Measurements from ENCODE around the gene ISM1. TPM values are rescaled to one million over a fixed set of nuclear protein-coding genes. Genes with fewer than 3 reads are reported as not detected.
A peak's percentile ranks its signal among the peaks of the same experiment; 100 is the strongest.

Gene ISM1
- total RNA-seq, 1 experiment from 2014 or later, result 0.20 TPM

GRCh38 chr20:13322198-13322597 lies 101.1 kb downstream of the ISM1 start:
- H3K9me3 Mint-ChIP-seq, result peaks cover 3 to 6% of the 10 kb centered on the region in 2 experiments; a peak in 3 of 5 replicates
- Histone ChIP-seq H4K5ac (ENCODE audit: insufficient read length, low read depth, low read length) (no peak overlapping the region), H3K27ac (ENCODE audit: insufficient read length, low read depth, low read length) (no peak overlapping the region), H3K23me2 (ENCODE audit: insufficient read length, low read depth, low read length, poor library complexity, severe bottlenecking) (no peaks in the 10 kb centered on the region), H3K4me1 (ENCODE audit: insufficient read depth, low read length) (peaks cover 5% of the 10 kb centered on the region; the same call in 1 of the 2 replicates), H3K18ac (ENCODE audit: insufficient read length, low read depth, low read length) (no peak overlapping the region), H3K4ac (ENCODE audit: low read depth, low read length) (no peak overlapping the region), H4K20me1 (ENCODE audit: control insufficient read depth, insufficient read depth, insufficient read length) (no peaks in the 10 kb centered on the region), H3K14ac (ENCODE audit: insufficient read depth, low read length) (no peak overlapping the region), H3K79me2 (ENCODE audit: insufficient read depth, low read length) (no peaks in the 10 kb centered on the region), H3K23ac (ENCODE audit: insufficient read length, low read depth, low read length) (no peak overlapping the region), H3T11ph (ENCODE audit: low read length) (no peak overlapping the region), H3K9ac (ENCODE audit: extremely low read depth, insufficient read length, low read length) (no peak overlapping the region), H2BK120ac (ENCODE audit: low read depth, low read length, poor library complexity, severe bottlenecking) (no peak overlapping the region), H2BK20ac (ENCODE audit: low read depth, low read length, poor library complexity, severe bottlenecking) (no peak overlapping the region), H2AK5ac (ENCODE audit: insufficient read length, low read length) (no peak overlapping the region), H3K9me3 (ENCODE audit: control insufficient read depth, low read depth, low read length) (no peaks in the 10 kb centered on the region), H4K8ac (replicated peaks; ENCODE audit: insufficient read length, low read depth, low read length) (no peak overlapping the region), H2AFZ (ENCODE audit: low read length) (no peak overlapping the region), H2BK12ac (ENCODE audit: insufficient read length, low read depth, low read length) (no peak overlapping the region), H2BK15ac (ENCODE audit: low read depth, low read length) (no peak overlapping the region), H3K27me3 (ENCODE audit: insufficient read depth, low read length) (no peaks in the 10 kb centered on the region), H3K4me2 (ENCODE audit: insufficient read depth, insufficient read length, low read length) (no peak overlapping the region), H3K79me1 (ENCODE audit: insufficient read depth, low read depth, low read length, poor library complexity, severe bottlenecking) (no peaks in the 10 kb centered on the region), H4K91ac (ENCODE audit: insufficient read length, low read depth, low read length) (no peak overlapping the region), H3K56ac (ENCODE audit: insufficient read length, low read depth, low read length) (no peak overlapping the region), H2BK5ac (ENCODE audit: insufficient read length, low read length) (no peak overlapping the region)
- H3K4me3 Mint-ChIP-seq, result no peak overlapping the region
- no peaks in the 10 kb centered on the region for H3K27me3 Mint-ChIP-seq (ENCODE audit: low read depth)
- WGBS (ENCODE audit: extremely low coverage, insufficient read length, low lambda C conversion rate), result no CpG with 5 or more reads among the region's 5 CpGs
- TF ChIP-seq, protein P1, sequence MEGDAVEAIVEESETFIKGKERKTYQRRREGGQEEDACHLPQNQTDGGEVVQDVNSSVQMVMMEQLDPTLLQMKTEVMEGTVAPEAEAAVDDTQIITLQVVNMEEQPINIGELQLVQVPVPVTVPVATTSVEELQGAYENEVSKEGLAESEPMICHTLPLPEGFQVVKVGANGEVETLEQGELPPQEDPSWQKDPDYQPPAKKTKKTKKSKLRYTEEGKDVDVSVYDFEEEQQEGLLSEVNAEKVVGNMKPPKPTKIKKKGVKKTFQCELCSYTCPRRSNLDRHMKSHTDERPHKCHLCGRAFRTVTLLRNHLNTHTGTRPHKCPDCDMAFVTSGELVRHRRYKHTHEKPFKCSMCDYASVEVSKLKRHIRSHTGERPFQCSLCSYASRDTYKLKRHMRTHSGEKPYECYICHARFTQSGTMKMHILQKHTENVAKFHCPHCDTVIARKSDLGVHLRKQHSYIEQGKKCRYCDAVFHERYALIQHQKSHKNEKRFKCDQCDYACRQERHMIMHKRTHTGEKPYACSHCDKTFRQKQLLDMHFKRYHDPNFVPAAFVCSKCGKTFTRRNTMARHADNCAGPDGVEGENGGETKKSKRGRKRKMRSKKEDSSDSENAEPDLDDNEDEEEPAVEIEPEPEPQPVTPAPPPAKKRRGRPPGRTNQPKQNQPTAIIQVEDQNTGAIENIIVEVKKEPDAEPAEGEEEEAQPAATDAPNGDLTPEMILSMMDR (conservative IDR thresholded peaks at IDR 0.05), result no peak
- DNase-seq, result no peak
- peak overlapping the region in 1 of 3 experiments; percentile 19; a peak in 1 of 7 replicates for H3K27ac Mint-ChIP-seq
- H3K36me3 Mint-ChIP-seq (ENCODE audit: insufficient read depth in 1 of 3, low read depth in 3 of 3), result peaks cover 0 to 3% (median 0%) of the 10 kb centered on the region in 3 experiments; a peak in 1 of 7 replicates
- H3K4me1 Mint-ChIP-seq, result peaks cover 15 to 24% of the 10 kb centered on the region in 2 experiments

All from H9 (cell line).